VCaP (cell line): Measurements from ENCODE around the gene ASRGL1.

ENCODE experiments used
- H3K27ac ChIP-seq: fragments of 450-650 bp; 2 replicates; pipeline ENCODE4 v1.5.1; 2017
- TF ChIP-seq, protein P1 (sequence below): fragments of 450-650 bp; conservative IDR thresholded peaks from 2 replicates; pipeline ENCODE4 v1.5.1; 2017; ENCODE audit warnings: mild to moderate bottlenecking, moderate library complexity

Gene ASRGL1

GRCh38 chr11:62399172-62399877 is 62.1 kb downstream of the ASRGL1 start:
- no peak overlapping the region for H3K27ac ChIP-seq
- TF ChIP-seq, protein P1, sequence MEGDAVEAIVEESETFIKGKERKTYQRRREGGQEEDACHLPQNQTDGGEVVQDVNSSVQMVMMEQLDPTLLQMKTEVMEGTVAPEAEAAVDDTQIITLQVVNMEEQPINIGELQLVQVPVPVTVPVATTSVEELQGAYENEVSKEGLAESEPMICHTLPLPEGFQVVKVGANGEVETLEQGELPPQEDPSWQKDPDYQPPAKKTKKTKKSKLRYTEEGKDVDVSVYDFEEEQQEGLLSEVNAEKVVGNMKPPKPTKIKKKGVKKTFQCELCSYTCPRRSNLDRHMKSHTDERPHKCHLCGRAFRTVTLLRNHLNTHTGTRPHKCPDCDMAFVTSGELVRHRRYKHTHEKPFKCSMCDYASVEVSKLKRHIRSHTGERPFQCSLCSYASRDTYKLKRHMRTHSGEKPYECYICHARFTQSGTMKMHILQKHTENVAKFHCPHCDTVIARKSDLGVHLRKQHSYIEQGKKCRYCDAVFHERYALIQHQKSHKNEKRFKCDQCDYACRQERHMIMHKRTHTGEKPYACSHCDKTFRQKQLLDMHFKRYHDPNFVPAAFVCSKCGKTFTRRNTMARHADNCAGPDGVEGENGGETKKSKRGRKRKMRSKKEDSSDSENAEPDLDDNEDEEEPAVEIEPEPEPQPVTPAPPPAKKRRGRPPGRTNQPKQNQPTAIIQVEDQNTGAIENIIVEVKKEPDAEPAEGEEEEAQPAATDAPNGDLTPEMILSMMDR = no peak

GRCh38 chr11:62399878-62400266 is 62.6 kb downstream of the ASRGL1 start:
- TF ChIP-seq, protein P1 = no peak

DNA sequence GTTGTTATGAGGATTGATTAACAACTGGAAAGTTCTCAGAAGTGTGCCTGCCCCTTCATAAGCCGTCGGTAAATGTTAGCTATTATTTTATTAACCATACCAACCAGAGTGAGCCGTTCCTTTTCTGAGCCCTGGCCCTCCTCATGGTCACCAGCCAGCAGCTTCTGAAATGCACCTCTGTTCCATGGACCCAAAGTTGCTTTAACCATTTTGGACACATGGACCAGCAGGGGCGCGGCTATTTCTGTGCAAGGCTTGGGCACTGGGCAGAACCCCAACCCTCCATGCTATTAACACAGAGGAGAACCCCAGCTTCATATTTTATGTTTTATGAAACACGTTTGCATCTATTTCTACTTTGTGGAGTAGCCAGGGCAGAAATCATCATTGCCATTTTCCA is 63.0 kb downstream of the ASRGL1 start:
- H3K27ac ChIP-seq = no peak overlapping the region
- TF ChIP-seq, protein P1 = no peak

More at GRCh38 chr11:62399878-62400266, 62.6 kb downstream of the ASRGL1 start:
- no peak overlapping the region for H3K27ac ChIP-seq

DNA sequence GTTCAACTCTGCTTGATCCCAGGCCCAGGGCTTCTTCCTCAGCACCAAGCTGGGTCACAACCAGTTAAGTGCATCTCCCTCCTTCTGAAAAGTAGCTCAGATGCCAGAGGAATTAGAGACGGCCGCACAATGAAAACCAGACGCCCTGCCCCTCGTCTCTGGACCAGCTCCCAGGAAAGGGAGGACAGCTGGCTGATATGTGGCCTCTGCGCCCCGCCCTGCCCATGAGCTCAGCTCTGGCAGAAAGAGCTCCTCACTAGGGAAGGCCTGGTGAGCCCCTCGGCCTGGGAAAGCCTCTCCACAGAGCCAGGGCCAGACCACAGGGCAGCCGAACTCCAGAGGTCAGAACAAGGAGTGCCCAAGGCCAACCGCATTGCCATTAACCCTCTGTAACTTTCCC is 63.5 kb downstream of the ASRGL1 start:
- no peak overlapping the region for H3K27ac ChIP-seq
- TF ChIP-seq, protein P1 = no peak

DNA sequence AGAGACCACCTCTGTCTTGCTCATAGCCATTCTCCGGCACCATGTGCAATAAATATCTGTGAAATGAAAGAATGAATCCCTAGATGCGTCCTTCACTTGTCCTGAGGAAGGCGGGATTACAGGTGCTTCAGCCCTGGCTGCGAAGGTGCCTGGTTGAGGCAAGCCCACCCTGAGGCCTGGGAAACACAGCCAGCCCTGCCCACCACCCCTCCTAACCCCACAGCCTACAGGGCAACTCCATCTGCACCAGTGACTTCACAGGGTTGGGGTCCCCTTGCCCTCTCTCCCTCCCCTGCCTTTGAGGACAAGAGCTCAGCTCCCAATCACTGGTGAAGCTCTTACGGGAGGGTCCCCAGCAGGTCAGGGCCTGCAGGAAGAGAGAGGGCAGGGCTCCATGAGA is 64.1 kb downstream of the ASRGL1 start:
- TF ChIP-seq, protein P1 = no peak
- no peak overlapping the region for H3K27ac ChIP-seq

GRCh38 chr11:62401811-62402210 is 64.6 kb downstream of the ASRGL1 start:
- H3K27ac ChIP-seq = no peak overlapping the region
- TF ChIP-seq, protein P1 = no peak

DNA sequence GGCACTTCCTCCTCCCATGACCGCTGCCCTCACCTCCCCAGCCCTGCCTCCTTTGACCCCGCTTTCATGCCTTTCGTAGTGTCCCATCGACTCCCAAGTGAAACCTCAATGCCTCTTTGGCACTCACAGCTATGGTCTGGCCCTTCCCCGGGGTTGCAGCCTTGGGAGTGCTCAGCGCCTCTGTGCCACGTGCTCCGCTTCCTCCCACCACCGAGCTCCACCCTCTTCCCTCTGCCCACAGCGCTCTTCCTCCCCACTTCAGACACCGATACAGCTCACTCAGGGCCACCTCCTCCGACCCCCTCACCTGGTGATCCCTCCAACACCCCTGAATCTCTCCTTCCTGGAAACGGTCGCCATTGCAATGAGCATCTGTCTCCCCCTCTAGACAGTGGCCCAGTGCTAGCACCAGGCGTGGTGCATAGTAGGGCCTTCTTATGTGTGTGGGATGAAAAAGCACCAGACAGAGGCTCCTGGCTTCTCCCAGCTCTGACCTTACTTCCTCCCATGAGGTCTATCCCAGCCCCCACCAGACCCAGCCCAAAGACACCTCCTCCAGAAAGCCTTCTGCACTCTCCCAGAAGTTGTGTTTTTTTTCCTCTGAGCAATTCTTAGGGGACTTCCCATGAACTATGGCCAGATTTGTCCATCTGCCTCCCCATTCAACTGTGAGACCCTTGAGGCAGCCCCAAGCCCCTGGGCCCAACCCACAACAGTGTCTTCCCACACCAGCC is 65.1 kb downstream of the ASRGL1 start:
- TF ChIP-seq, protein P1 = no peak
- no peak overlapping the region for H3K27ac ChIP-seq
